Activated CD4-positive, alpha-beta memory T cell treated with anti-CD3 and anti-CD28 coated beads for 36 hours (primary cell): Measurements from ENCODE around the gene LAMB3. TPM values are rescaled to one million over a fixed set of nuclear protein-coding genes. Genes with fewer than 3 reads are reported as not detected.
"Not testable (repeated sequence)": the region's sequence is repeated elsewhere in the genome, so short reads cannot be mapped to it uniquely, and the experiment has no call there.

Source experiments
- CTCF ChIA-PET: fragments of 350-600 bp; sonication (Branson Sonifier 250); formaldehyde crosslinking; loops from one replicate; lab custom pipeline; 2021; ENCODE audit warnings: antibody characterized with exemption, inconsistent platforms; lab: Charles Lee
- POLR2A ChIA-PET: fragments of 350-600 bp; sonication (Branson Sonifier 250); formaldehyde crosslinking; loops from one replicate; lab custom pipeline; 2021; ENCODE audit warnings: antibody characterized with exemption; lab: Charles Lee
- DNase-seq: peaks from one replicate; pipeline ENCODE4 v3.0.0-alpha.2; 2020
- H3K27ac Mint-ChIP-seq: one replicate; pipeline ENCODE4 v1.8.0; 2021; ENCODE audit warnings: mixed read lengths
- H3K27me3 Mint-ChIP-seq: one replicate; pipeline ENCODE4 v1.8.0; 2021; ENCODE audit warnings: mixed read lengths
- H3K36me3 Mint-ChIP-seq: one replicate; pipeline ENCODE4 v1.8.0; 2021; ENCODE audit warnings: mixed read lengths
- H3K4me1 Mint-ChIP-seq: one replicate; pipeline ENCODE4 v1.8.0; 2021; ENCODE audit warnings: low read depth, mixed read lengths
- H3K4me3 Mint-ChIP-seq: one replicate; pipeline ENCODE4 v1.8.0; 2021; ENCODE audit warnings: mild to moderate bottlenecking, mixed read lengths
- H3K9me3 Mint-ChIP-seq: one replicate; pipeline ENCODE4 v1.8.0; 2021; ENCODE audit warnings: mixed read lengths
- intact Hi-C: fragments of 100-400 bp; cut with micrococcal nuclease; formaldehyde crosslinking; loops from one replicate; pipeline ENCODE4 v1.15.1; 2023
- total RNA-seq, 2 experiments: library from RNA; stranded (reverse); gene quantifications; one replicate each; pipeline ENCODE4 v1.2.3, GENCODE V29; 2021

Gene LAMB3
- 10 to 100 TPM; 14.6 to 14.7 TPM for total RNA-seq

GRCh38 chr1:209652121-209652735 is at the start of gene LAMB3:
TSS of gene LAMB3 (minus strand) at chr1:209652425. CDS start at chr1:209650944, 1,481 bp downstream.
- Mint-ChIP-seq H3K4me3 (no peak within 1 kb of the TSS), H3K36me3 (no peaks in the 10 kb centered on the region), H3K9me3 (no peaks in the 10 kb centered on the region), H3K4me1 (peaks cover 57% of the 10 kb centered on the region), H3K27me3 (no peaks in the 10 kb centered on the region), H3K27ac (peak within 1 kb of the TSS; percentile 59)
- DNase-seq: no peak
- ChIA-PET CTCF (interaction anchor here (0.8 to 2.8 kb wide), 7 partner anchors 24 to 171 kb away, joined by 3 to 13 read pairs (median 6); partner anchors contain the start of gene G0S2), POLR2A (interaction anchor here (0.9 to 1.5 kb wide), 4 partner anchors 21 to 116 kb away, joined by 3 to 6 read pairs (median 5); no protein-coding TSS in a partner anchor)
- intact Hi-C loops: no loop called here

- intact Hi-C loops, DNase-seq, H3K27me3 Mint-ChIP-seq, H3K9me3 Mint-ChIP-seq, H3K36me3 Mint-ChIP-seq, H3K4me3 Mint-ChIP-seq: not testable (repeated sequence)
- CTCF ChIA-PET: interaction anchor here (1.5 kb wide), 1 partner anchor 48 kb away, joined by 5 read pairs; no protein-coding TSS in a partner anchor
- H3K4me1 Mint-ChIP-seq: peaks cover 73% of the 10 kb centered on the region
- POLR2A ChIA-PET: interaction anchor here (1.8 kb wide), 1 partner anchor 55 kb away, joined by 6 read pairs; the partner anchor contains the start of gene TRAF3IP3
- peak overlapping the region; percentile 47 for H3K27ac Mint-ChIP-seq
Observed at GRCh38 chr1:209700686-209701085, 48.5 kb upstream of the LAMB3 start.

- no peak for DNase-seq
- H3K36me3 Mint-ChIP-seq: no peaks in the 10 kb centered on the region
- H3K9me3 Mint-ChIP-seq: no peaks in the 10 kb centered on the region
- peak overlapping the region; percentile 28 for H3K4me3 Mint-ChIP-seq
- H3K4me1 Mint-ChIP-seq: peaks cover 77% of the 10 kb centered on the region
- POLR2A ChIA-PET: interaction anchor here (0.5 to 1.0 kb wide), 3 partner anchors 10 to 27 kb away, joined by 3 read pairs; no protein-coding TSS in a partner anchor
- intact Hi-C loops: loop anchor here (2.0 kb wide), 1 partner anchor 14 kb away; no protein-coding TSS in a partner anchor
- H3K27ac Mint-ChIP-seq: peak overlapping the region; percentile 73
- CTCF ChIA-PET: interaction anchor here (1.0 to 2.3 kb wide), 4 partner anchors 9 to 128 kb away, joined by 3 to 8 read pairs (median 4); no protein-coding TSS in a partner anchor
- no peaks in the 10 kb centered on the region for H3K27me3 Mint-ChIP-seq
Observed at GRCh38 chr1:209697126-209697525, 44.9 kb upstream of the LAMB3 start.

GRCh38 chr1:209696673-209697072 is 44.4 kb upstream of the LAMB3 start:
- ChIA-PET POLR2A (interaction anchor here (0.7 to 1.0 kb wide), 2 partner anchors 10 to 28 kb away, joined by 3 read pairs; no protein-coding TSS in a partner anchor), CTCF (interaction anchor here (1.0 to 1.3 kb wide), 3 partner anchors 9 to 120 kb away, joined by 3 to 5 read pairs (median 4); no protein-coding TSS in a partner anchor)
- no peaks in the 10 kb centered on the region for H3K27me3 Mint-ChIP-seq
- H3K36me3 Mint-ChIP-seq: no peaks in the 10 kb centered on the region
- DNase-seq: no peak
- intact Hi-C loops: loop anchor here (2.0 kb wide), 1 partner anchor 14 kb away; no protein-coding TSS in a partner anchor
- H3K4me1 Mint-ChIP-seq: peaks cover 75% of the 10 kb centered on the region
- H3K27ac Mint-ChIP-seq: peak overlapping the region; percentile 73
- H3K4me3 Mint-ChIP-seq: peak overlapping the region; percentile 25
- H3K9me3 Mint-ChIP-seq: no peaks in the 10 kb centered on the region

- Mint-ChIP-seq H3K36me3 (no peaks in the 10 kb centered on the region), H3K27ac (peak overlapping the region; percentile 7), H3K27me3 (no peaks in the 10 kb centered on the region), H3K4me3 (peak overlapping the region; percentile 22), H3K9me3 (no peaks in the 10 kb centered on the region), H3K4me1 (peaks cover 61% of the 10 kb centered on the region)
- ChIA-PET POLR2A (no interaction called here), CTCF (interaction anchor here (0.6 to 5.2 kb wide), 33 partner anchors 9 to 1988 kb away, joined by 3 to 44 read pairs (median 5); partner anchors contain the start of genes HSD11B1, LAMB3 and TRAF3IP3)
- DNase-seq: peak; percentile 83
- intact Hi-C loops: loop anchor here (1.0 to 2.0 kb wide), 5 partner anchors 42 to 124 kb away; no protein-coding TSS in a partner anchor
Observed at GRCh38 chr1:209692745-209693504, 40.7 kb upstream of the LAMB3 start.

- Mint-ChIP-seq H3K27me3 (no peaks in the 10 kb centered on the region), H3K4me3 (no peak overlapping the region), H3K27ac (peak overlapping the region; percentile 47), H3K4me1 (peaks cover 62% of the 10 kb centered on the region), H3K9me3 (no peaks in the 10 kb centered on the region), H3K36me3 (no peaks in the 10 kb centered on the region)
- CTCF ChIA-PET: interaction anchor here (1.3 to 5.2 kb wide), 22 partner anchors 10 to 126 kb away, joined by 3 to 44 read pairs (median 8); partner anchors contain the start of genes HSD11B1, LAMB3 and TRAF3IP3
- intact Hi-C loops: loop anchor here (2.0 kb wide), 2 partner anchors 89 to 123 kb away; no protein-coding TSS in a partner anchor
- no peak for DNase-seq
- POLR2A ChIA-PET: no interaction called here
Observed at GRCh38 chr1:209692296-209692695, 40.1 kb upstream of the LAMB3 start.

- ChIA-PET POLR2A (no interaction called here), CTCF (interaction anchor here (1.0 to 5.2 kb wide), 7 partner anchors 11 to 125 kb away, joined by 3 to 44 read pairs (median 13); partner anchors contain the start of gene G0S2)
- peaks cover 63% of the 10 kb centered on the region for H3K4me1 Mint-ChIP-seq
- DNase-seq: no peak
- intact Hi-C loops: no loop called here
- H3K4me3 Mint-ChIP-seq: no peak overlapping the region
- no peaks in the 10 kb centered on the region for H3K27me3 Mint-ChIP-seq
- no peak overlapping the region for H3K27ac Mint-ChIP-seq
- no peaks in the 10 kb centered on the region for H3K9me3 Mint-ChIP-seq
- H3K36me3 Mint-ChIP-seq: no peaks in the 10 kb centered on the region
Observed at GRCh38 chr1:209691237-209691636, 39.0 kb upstream of the LAMB3 start.

GRCh38 chr1:209689477-209689876 is 37.3 kb upstream of the LAMB3 start:
- intact Hi-C loops: no loop called here
- ChIA-PET POLR2A (no interaction called here), CTCF (interaction anchor here (1.2 to 5.3 kb wide), 8 partner anchors 9 to 123 kb away, joined by 3 to 44 read pairs (median 6); partner anchors contain the start of gene G0S2)
- Mint-ChIP-seq H3K4me1 (peaks cover 65% of the 10 kb centered on the region), H3K9me3 (no peaks in the 10 kb centered on the region), H3K27ac (no peak overlapping the region), H3K4me3 (no peak overlapping the region), H3K27me3 (no peaks in the 10 kb centered on the region), H3K36me3 (no peaks in the 10 kb centered on the region)
- DNase-seq: no peak

- Mint-ChIP-seq H3K4me1 (peaks cover 58% of the 10 kb centered on the region), H3K4me3 (no peak overlapping the region), H3K27me3 (no peaks in the 10 kb centered on the region), H3K36me3 (no peaks in the 10 kb centered on the region), H3K9me3 (no peaks in the 10 kb centered on the region), H3K27ac (no peak overlapping the region)
- DNase-seq: no peak
- intact Hi-C loops: no loop called here
- POLR2A ChIA-PET: no interaction called here
- CTCF ChIA-PET: interaction anchor here (0.9 to 5.3 kb wide), 9 partner anchors 8 to 122 kb away, joined by 3 to 32 read pairs (median 5); partner anchors contain the start of gene G0S2
Observed at GRCh38 chr1:209688746-209689234, 36.6 kb upstream of the LAMB3 start.

GRCh38 chr1:209686322-209686721 is 34.1 kb upstream of the LAMB3 start:
- Mint-ChIP-seq H3K27me3 (no peaks in the 10 kb centered on the region), H3K27ac (peak overlapping the region; percentile 15), H3K4me1 (peaks cover 42% of the 10 kb centered on the region), H3K9me3 (no peaks in the 10 kb centered on the region), H3K4me3 (peak overlapping the region; percentile 2), H3K36me3 (no peaks in the 10 kb centered on the region)
- ChIA-PET CTCF (interaction anchor here (1.1 to 5.3 kb wide), 9 partner anchors 11 to 119 kb away, joined by 3 to 32 read pairs (median 4); partner anchors contain the start of gene G0S2), POLR2A (interaction anchor here (2.0 kb wide), 1 partner anchor 10 kb away, joined by 8 read pairs; no protein-coding TSS in a partner anchor)
- no peak for DNase-seq
- intact Hi-C loops: no loop called here

- ChIA-PET POLR2A (interaction anchor here (2.0 kb wide), 1 partner anchor 9 kb away, joined by 8 read pairs; no protein-coding TSS in a partner anchor), CTCF (interaction anchor here (1.1 to 5.3 kb wide), 8 partner anchors 11 to 119 kb away, joined by 3 to 32 read pairs (median 4); partner anchors contain the start of gene G0S2)
- Mint-ChIP-seq H3K9me3 (no peaks in the 10 kb centered on the region), H3K36me3 (no peaks in the 10 kb centered on the region), H3K27ac (no peak overlapping the region), H3K27me3 (no peaks in the 10 kb centered on the region), H3K4me1 (peaks cover 42% of the 10 kb centered on the region), H3K4me3 (peak overlapping the region; percentile 2)
- intact Hi-C loops: no loop called here
- DNase-seq: peak; percentile 61
Observed at GRCh38 chr1:209685821-209686220, 33.6 kb upstream of the LAMB3 start.
